Spleen (tissue), 11 donors: Measurements from ENCODE around the gene SUGP2. TPM values are rescaled to one million over a fixed set of nuclear protein-coding genes. Genes with fewer than 3 reads are reported as not detected.

Source experiments
- DNase-seq: peaks from one replicate; pipeline ENCODE4 v3.0.0-alpha.2; 2020
- H3K27ac ChIP-seq, 8 donors: fragments of 200-600 bp; sonication (generic) in 7 of 8; 1 replicate in 4 of 8; 2 replicates in 4 of 8; pipeline versions ENCODE4 v1.5.0 to v1.8.0; 2016 to 2021; ENCODE audit warnings: inconsistent platforms in 4 of 8, mild to moderate bottlenecking in 4 of 8, moderate library complexity in 1 of 8
- H3K27me3 ChIP-seq, 7 donors: fragments of 200-600 bp; sonication (generic) in 6 of 7; replicated peaks in 1 of 7; 1 replicate in 4 of 7; 2 replicates in 3 of 7; pipeline versions ENCODE4 v1.5.0 to v1.8.0; 2016 to 2021; ENCODE audit warnings: inconsistent platforms in 3 of 7, mild to moderate bottlenecking in 1 of 7
- H3K36me3 ChIP-seq, 6 donors: fragments of 200-600 bp; sonication (generic) in 5 of 6; 1 replicate in 4 of 6; 2 replicates in 2 of 6; pipeline versions ENCODE4 v1.5.0 to v1.8.0; 2016 to 2021; ENCODE audit warnings: inconsistent platforms in 2 of 6
- H3K4me1 ChIP-seq, 6 donors: fragments of 200-600 bp; sonication (generic) in 5 of 6; 1 replicate in 3 of 6; 2 replicates in 3 of 6; pipeline versions ENCODE4 v1.5.0 to v1.8.0; 2016 to 2021; ENCODE audit warnings: inconsistent platforms in 3 of 6
- H3K4me3 ChIP-seq, 8 donors: fragments of 200-600 bp; sonication (generic) in 7 of 8; 1 replicate in 4 of 8; 2 replicates in 4 of 8; pipeline versions ENCODE4 v1.5.0 to v1.8.0; 2016 to 2021; ENCODE audit warnings: inconsistent platforms in 4 of 8, mild to moderate bottlenecking in 4 of 8, moderate library complexity in 2 of 8
- H3K9me3 ChIP-seq, 8 donors: fragments of 200-600 bp; sonication (generic) in 7 of 8; 1 replicate in 4 of 8; 2 replicates in 4 of 8; pipeline versions ENCODE4 v1.5.0 to v1.8.0; 2016 to 2021; ENCODE audit warnings: inconsistent platforms in 4 of 8
- POLR2A ChIP-seq, 3 donors: fragments of 450-650 bp; IDR thresholded peaks; one replicate each; pipeline ENCODE4 v1.5.1; 2017; ENCODE audit warnings: antibody characterized with exemption in 3 of 3, mild to moderate bottlenecking in 1 of 3
- POLR2AphosphoS5 ChIP-seq, 3 donors: sonication (generic); formaldehyde crosslinking; IDR thresholded peaks; one replicate each; pipeline ENCODE4 v1.5.1; 2017; ENCODE audit warnings: antibody characterized with exemption in 3 of 3
- WGBS, 5 donors: extraction: QIAGEN DNeasy Blood & Tissue Kit in 3 of 5; methylation state at CpG; one replicate each; pipeline versions ENCODE4 v1.1.5 to v1.1.7; 2013 to 2018; 5-methylcytosine and 5-hydroxymethylcytosine counted together
- intact Hi-C: fragments of 100-400 bp; cut with DNase I; formaldehyde crosslinking; loops from one replicate; pipeline ENCODE4 v1.15.0; 2023; ENCODE audit warnings: low total_unique reads
- polyA plus RNA-seq, 3 donors: library from polyadenylated mRNA; stranded (reverse); fragments of 200-250 nt; gene quantifications; one replicate each; pipeline ENCODE4 v1.2.1, GENCODE V29; 2013
- total RNA-seq, 7 donors: library from RNA; depleted of rRNA in 3 of 7; stranded (reverse); fragments of >200 nt in 3 of 7; fragmentation: NEBNext Ultra II Directional in 4 of 7; extraction: Animal tissue kit (Norgen Biotek cat#: 25700) in 4 of 7; gene quantifications; one replicate each; pipeline versions ENCODE4 v1.1.0 to v1.2.1, GENCODE V29; 2016 to 2021
- TF ChIP-seq, protein P1 (sequence below), 11 experiments: fragments of 200-600 bp in 7 of 11; fragments of 450-650 bp in 4 of 11; sonication (generic) in 4 of 11; IDR thresholded peaks in 8 of 11; conservative IDR thresholded peaks in 3 of 11; 1 replicate in 7 of 11; 2 replicates in 4 of 11; pipeline versions ENCODE4 v1.4.0 to v1.8.0; 2016 to 2021; ENCODE audit warnings: antibody characterized with exemption in 11 of 11, inconsistent platforms in 4 of 11, mild to moderate bottlenecking in 1 of 11
- donor health status: healthy with polysubstance abuse.
- donor health status: DM: no; HTN: no; CAD: no; lungs with moderate emphysema.
- donor health status: DM: no; HTN: no; CAD: no.
- donor health status: Bipolar disorder and iron deficiency.
- donor health status: healthy.
- donor health status: DM: no; HTN: no; CAD: no.
- donor health status: DM: yes; HTN: yes; CAD: no.

SUGP2 gene
- total and polyA plus RNA-seq, 10 donors = 54.5 to 127 (median 87.6) TPM

GRCh38 chr19:19049406-19049805 lies 16.1 kb upstream of the SUGP2 start:
- 80 to 97% (median 83%) methylated on average over 2 of the region's 2 CpGs for WGBS, 5 donors
- Histone ChIP-seq H3K36me3 (peaks cover 0 to 96% (median 56%) of the 10 kb centered on the region in 6 donors), H3K9me3 (no peaks in the 10 kb centered on the region), H3K4me1 (no peaks in the 10 kb centered on the region), H3K27ac (no peak overlapping the region), H3K27me3 (no peaks in the 10 kb centered on the region), H3K4me3 (no peak overlapping the region)
- TF ChIP-seq, protein P1, sequence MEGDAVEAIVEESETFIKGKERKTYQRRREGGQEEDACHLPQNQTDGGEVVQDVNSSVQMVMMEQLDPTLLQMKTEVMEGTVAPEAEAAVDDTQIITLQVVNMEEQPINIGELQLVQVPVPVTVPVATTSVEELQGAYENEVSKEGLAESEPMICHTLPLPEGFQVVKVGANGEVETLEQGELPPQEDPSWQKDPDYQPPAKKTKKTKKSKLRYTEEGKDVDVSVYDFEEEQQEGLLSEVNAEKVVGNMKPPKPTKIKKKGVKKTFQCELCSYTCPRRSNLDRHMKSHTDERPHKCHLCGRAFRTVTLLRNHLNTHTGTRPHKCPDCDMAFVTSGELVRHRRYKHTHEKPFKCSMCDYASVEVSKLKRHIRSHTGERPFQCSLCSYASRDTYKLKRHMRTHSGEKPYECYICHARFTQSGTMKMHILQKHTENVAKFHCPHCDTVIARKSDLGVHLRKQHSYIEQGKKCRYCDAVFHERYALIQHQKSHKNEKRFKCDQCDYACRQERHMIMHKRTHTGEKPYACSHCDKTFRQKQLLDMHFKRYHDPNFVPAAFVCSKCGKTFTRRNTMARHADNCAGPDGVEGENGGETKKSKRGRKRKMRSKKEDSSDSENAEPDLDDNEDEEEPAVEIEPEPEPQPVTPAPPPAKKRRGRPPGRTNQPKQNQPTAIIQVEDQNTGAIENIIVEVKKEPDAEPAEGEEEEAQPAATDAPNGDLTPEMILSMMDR (IDR thresholded peaks at IDR 0.05 in 8 of 11, conservative IDR thresholded peaks at IDR 0.05 in 3 of 11) = no peak
- no peak for TF ChIP-seq POLR2A (IDR thresholded peaks at IDR 0.05)
- no peak for TF ChIP-seq POLR2AphosphoS5 (IDR thresholded peaks at IDR 0.05)
- intact Hi-C loops = no loop called here
- DNase-seq = no peak

GRCh38 chr19:19043881-19044280 lies 10.6 kb upstream of the SUGP2 start:
- no peak overlapping the region for H3K4me3 ChIP-seq
- intact Hi-C loops = no loop called here
- no peaks in the 10 kb centered on the region for H3K9me3 ChIP-seq
- no peak overlapping the region for H3K27ac ChIP-seq
- DNase-seq = no peak
- H3K36me3 ChIP-seq = peaks cover 0 to 62% (median 34%) of the 10 kb centered on the region in 6 donors
- H3K27me3 ChIP-seq = no peaks in the 10 kb centered on the region
- H3K4me1 ChIP-seq = peaks cover 0 to 23% (median 15%) of the 10 kb centered on the region in 6 donors
- WGBS, 5 donors = 85 to 100% (median 93%) methylated on average over 2 to 6 of the region's 6 CpGs
- TF ChIP-seq POLR2A (IDR thresholded peaks at IDR 0.05) = no peak
- TF ChIP-seq, protein P1 (IDR thresholded peaks at IDR 0.05 in 8 of 11, conservative IDR thresholded peaks at IDR 0.05 in 3 of 11) = no peak
- no peak for TF ChIP-seq POLR2AphosphoS5 (IDR thresholded peaks at IDR 0.05)

GRCh38 chr19:19043481-19043880 lies 10.2 kb upstream of the SUGP2 start:
- Histone ChIP-seq H3K27ac (no peak overlapping the region), H3K9me3 (no peaks in the 10 kb centered on the region), H3K36me3 (peaks cover 0 to 61% (median 33%) of the 10 kb centered on the region in 6 donors), H3K4me3 (no peak overlapping the region), H3K27me3 (no peaks in the 10 kb centered on the region), H3K4me1 (peaks cover 0 to 23% (median 15%) of the 10 kb centered on the region in 6 donors)
- intact Hi-C loops = no loop called here
- no peak for DNase-seq
- TF ChIP-seq, protein P1 (IDR thresholded peaks at IDR 0.05 in 8 of 11, conservative IDR thresholded peaks at IDR 0.05 in 3 of 11) = no peak
- TF ChIP-seq POLR2AphosphoS5 (IDR thresholded peaks at IDR 0.05) = no peak
- no peak for TF ChIP-seq POLR2A (IDR thresholded peaks at IDR 0.05)
- 81 to 95% (median 92%) methylated on average over 6 of the region's 6 CpGs for WGBS, 5 donors

DNA sequence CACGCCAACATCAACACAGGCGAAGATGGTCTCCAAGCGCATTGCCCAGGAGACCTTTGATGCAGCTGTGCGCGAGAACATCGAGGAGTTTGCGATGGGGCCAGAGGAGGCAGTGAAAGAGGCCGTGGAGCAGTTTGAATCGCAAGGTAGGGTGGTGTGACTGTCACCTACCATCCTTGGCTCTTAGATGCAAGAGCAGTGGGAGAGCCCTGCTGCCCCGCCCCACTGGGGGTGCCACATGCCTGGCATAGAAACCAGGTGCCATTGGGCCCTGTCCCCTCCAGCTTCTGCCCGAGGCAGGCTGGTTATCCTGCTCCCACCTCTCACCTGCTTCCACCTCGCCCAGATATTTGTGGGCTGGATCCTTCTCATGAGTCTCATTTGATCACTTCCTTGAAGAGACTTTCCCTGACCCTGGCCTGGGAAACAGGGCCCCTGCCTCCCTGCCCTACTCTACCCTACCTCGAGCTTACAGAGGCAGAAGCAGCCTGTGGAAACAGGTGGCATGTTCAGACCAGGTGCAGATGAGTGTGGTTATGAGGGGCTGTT lies 9.5 kb upstream of the SUGP2 start:
- Histone ChIP-seq H3K36me3 (peaks cover 0 to 59% (median 33%) of the 10 kb centered on the region in 6 donors), H3K27ac (no peak overlapping the region), H3K9me3 (no peaks in the 10 kb centered on the region), H3K27me3 (no peaks in the 10 kb centered on the region), H3K4me1 (peaks cover 0 to 23% (median 15%) of the 10 kb centered on the region in 6 donors), H3K4me3 (no peak overlapping the region)
- TF ChIP-seq POLR2A (IDR thresholded peaks at IDR 0.05) (no peak), POLR2AphosphoS5 (IDR thresholded peaks at IDR 0.05) (no peak)
- TF ChIP-seq, protein P1 (IDR thresholded peaks at IDR 0.05 in 8 of 11, conservative IDR thresholded peaks at IDR 0.05 in 3 of 11) = no peak
- intact Hi-C loops = no loop called here
- 92 to 99% (median 96%) methylated on average over 13 of the region's 13 CpGs for WGBS, 5 donors
- no peak for DNase-seq
